Stimulated activated CD4-positive, alpha-beta T cell treated with anti-CD3 and anti-CD28 coated beads, Interleukin-12 subunit alpha, Interleukin-12 subunit beta, amount 100 ng/mL, for 48 hours (primary cell): ENCODE data around the gene BMP7.
"Not testable (repeated sequence)": the region's sequence is repeated elsewhere in the genome, so short reads cannot be mapped to it uniquely, and the experiment has no call there.

Experiments
- DNase-seq, 3 donors: peaks; one replicate each; pipeline ENCODE4 v3.0.0-alpha.2; 2020; ENCODE audit warnings: low read depth in 2 of 3, low spot score in 1 of 3

The BMP7 gene

DNA sequence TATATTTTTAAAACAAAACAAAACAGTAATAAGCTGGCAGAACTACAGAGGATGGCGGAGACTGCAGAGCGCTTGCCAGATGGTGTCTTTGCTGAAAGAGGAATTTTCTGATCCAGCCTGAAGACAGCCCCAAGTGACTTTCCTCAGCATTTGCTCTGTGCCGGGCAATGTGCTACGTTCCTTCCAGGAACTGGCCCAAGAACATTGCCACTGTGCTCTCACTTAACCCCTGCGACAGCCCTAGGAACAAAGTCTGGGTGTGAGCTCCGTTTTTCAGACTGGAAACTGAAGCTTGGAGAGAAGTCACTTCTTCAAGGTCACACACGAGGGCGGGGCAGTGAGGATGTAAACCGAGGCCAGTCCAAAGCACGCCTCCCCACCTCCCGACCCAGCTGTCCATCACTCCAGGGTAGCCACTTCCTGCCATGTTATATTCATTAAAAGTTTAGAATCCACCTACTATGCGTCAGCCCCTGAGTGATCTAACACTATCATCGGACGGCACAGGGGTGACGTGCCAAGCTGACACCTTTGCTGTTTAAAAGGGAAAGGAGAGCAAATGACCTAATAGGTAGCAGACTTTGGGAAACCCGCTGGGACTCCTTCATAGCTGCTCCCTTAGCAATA is 22.3 kb upstream of the BMP7 start:
- no peak for DNase-seq

DNA sequence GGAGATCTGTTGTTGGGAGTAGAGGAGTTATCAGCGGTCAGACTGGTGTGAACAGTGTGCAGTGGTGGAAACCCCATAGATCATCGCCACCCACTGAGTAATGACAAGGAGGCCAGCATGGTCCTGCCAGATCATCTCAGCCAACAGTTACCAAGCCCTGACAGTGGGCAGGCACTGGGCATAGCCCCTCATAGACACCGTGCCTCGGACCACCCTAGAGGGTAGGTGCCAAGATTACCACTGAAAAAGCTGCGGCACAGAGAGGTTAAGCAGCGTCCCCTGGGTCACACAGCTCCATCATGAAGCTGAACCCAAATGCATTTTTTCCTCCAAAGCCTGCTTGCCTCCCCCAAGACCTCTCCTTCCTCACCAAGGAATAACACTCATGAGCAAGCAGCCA is 21.5 kb upstream of the BMP7 start:
- no peak for DNase-seq

DNA sequence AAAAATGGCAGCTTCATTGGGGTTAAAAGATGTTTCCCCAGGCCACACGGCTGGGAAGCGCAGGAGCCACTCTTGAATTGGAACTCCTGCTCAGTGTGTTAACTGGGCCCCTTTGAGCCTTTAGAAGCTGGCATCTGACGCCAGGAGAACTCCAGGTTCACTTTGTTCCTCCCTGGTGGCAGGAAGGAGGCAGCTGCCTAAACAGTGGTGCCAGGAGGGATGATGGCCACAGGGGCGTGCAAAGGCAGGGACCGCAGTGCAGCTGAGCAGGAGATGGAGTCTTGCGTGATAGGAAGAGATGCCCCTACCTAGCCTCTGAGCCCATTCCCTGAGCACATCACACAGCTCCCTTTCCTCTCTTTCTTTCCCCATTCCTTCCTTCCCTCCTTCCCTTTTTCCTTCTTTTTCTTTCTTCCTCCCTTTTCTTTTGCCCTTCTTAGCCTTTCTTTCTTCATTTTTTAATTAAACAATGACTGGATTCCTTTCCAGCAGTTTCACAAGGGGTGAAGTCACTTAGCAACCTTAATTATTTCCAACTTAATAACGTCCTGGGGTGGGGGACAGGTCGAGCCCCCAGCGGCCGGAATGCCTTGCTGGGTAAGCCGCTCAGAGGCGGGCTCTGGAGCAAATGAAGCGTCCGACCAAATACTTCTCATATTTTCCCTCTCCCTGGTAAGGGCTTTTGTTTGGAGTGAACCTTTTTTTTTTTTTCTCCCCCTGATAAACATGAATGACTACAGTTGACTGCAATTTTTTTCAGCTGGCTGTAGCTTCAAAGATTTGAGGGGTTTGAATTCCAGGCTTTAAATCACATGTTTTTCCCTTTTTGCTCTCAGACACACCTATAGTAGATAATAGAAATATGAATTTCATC is 20.8 kb upstream of the BMP7 start:
- no peak for DNase-seq

DNA sequence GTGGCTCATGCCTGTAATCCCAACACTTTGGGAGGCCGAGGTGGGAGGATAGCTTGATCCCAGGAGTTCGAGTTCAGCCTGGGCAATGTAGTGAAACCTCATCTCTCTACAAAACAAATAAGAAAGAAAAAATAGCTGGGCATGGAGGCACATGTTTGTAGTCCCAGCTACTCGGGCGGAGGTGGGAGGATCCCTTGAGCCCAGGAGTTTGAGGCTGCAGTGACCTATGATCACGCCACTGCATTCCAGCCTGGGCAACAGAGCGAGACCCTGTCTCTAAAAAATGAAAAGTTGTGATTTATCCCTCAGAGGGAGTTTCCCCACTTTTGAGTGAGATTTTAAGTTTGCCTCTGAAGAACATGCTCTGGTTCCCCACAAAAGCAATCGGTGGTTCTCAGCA is 17.4 kb upstream of the BMP7 start:
- no peak for DNase-seq

DNA sequence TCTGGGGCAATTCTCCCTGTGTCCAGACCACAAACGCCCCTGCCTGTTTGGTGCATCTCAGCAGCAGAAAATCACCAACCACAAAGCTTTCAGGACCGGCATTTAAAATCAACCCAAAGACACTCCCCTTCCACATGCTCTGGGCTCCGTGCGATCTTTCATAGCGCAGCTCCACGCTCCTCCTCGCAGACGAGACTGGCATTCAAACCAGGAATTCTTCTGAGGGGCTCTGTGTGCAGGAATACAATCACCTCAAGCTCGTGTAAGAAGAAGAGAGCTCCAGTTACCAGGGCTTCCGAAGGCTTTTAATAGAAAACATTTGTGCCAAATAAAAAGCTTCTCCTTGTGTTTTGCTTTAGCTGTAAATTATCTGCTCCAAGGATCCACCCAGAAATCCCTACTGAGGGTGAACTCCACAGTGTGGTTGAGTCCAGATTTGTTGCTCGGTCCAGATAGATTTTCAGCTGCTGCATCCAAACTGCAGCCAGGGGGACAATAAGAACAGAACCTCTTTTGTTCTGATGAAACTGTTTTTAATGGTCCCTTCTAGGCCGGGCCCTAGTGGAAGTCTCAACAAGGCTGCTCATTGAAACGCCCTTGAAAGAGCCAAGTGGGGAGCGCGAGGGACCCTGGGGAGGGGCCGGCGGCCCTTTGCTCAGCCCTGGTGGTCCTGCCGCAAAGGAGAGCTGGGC is 16.4 kb upstream of the BMP7 start:
- DNase-seq = no peak

DNA sequence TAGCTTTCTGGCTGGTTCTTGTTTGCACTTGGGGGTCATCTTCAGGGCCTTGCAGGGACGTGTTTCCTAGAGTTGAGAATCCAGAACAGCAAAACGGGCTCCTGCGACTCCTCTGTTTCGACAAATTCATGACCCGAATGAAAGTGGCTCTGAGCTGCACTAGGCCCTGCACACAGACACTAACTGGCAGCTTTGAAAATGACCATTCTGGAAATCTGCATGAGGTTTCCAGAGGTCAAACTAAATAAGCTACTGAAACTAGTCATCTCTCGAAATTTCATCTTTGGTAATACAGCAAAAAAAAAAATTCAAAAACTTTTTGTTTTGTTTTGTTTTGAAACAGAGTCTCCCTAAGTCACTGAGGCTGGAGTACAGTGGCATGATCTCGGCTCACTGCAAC is 15.5 kb upstream of the BMP7 start:
- DNase-seq = no peak

DNA sequence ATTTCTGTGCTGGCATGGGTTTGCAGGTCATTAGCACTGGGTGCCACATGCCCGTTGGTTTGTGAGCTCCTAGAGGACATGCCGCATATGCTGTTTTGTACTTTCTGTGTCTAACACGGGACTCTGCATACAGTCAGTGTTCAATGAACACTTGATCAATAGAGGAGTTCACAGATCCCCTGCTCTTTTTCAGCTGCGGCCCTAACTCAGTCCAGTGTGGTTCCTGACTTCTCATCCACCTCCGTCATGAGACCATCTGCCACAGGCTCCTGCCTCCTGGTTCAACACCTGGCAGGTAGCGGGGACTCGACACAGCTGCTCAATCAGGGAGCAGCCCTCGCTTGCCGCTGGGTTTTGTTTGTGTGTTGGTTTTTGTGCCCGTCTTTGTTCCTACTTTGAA is 13.8 kb upstream of the BMP7 start:
- DNase-seq = no peak

DNA sequence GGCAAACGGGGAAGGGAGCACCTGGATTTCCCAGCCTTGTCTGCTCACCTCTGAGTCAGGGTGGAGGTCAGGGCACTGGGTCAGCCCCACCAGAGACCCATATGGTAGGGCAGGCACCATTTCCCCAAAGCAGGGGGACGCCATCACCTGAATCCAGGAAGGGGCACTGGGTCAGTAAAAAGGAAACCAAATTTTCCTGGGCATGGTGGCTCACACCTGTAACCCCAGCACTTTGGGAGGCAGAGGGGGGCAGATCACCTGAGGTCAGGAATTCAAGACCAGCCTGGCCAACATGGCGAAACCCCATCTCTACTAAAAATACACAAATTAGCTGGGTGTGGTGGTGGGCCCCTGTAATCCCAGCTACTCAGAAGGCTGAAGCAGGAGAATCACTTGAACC is 13.1 kb upstream of the BMP7 start:
- not testable (repeated sequence) for DNase-seq

DNA sequence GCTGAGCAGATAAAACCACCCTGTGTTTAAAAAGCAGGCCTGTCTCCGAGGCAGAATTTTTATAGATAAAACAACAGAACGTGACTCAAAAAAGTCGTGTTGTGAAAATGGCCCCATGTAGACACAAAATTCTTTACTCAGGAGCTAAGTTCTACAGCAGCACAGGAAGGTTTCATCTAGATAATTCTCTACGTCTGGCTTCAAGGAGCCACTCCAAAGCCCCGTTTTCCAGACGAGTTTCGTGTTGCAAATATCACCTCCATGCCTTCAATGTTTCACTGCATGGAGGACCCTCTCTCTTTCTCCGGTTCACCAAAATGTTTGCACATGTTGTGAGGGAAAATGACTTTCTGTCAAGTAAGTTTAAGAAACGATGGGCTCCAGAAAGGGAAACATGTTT is 12.0 kb upstream of the BMP7 start:
- DNase-seq = no peak

DNA sequence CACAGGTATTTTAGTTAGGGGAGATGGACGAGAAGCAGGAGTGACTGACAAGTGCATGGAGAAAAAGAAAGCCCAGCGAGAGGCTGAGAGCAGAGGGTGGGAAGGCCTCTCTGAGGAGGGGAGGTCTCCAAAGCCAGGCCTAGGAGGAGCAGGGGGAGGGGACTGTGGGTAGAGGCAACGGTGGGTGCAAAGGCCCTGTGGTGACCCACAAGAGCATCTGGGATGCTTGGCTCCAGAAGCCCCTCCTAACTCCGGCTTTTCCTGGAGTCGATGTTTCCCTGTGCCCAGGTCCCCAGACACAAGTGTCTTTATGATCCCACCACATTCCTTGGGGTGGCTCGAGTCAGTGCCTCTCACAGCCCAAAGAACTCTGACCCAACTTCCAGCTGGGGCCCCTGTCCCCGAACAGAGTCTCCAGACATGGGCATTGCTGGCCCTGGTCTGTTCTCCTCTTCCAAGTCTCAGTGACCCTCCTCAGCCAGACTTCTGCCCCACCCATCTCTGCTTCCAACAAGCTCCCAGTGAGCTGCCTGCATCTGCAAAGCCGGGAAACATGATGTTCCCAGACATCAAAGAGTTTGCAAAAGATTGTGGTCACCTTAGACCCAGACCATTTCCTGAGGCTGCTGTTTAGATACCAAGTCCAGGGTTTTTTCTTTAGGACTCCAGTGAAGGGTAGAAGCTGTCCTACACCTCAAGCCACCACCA is 11.1 kb upstream of the BMP7 start:
- no peak for DNase-seq

DNA sequence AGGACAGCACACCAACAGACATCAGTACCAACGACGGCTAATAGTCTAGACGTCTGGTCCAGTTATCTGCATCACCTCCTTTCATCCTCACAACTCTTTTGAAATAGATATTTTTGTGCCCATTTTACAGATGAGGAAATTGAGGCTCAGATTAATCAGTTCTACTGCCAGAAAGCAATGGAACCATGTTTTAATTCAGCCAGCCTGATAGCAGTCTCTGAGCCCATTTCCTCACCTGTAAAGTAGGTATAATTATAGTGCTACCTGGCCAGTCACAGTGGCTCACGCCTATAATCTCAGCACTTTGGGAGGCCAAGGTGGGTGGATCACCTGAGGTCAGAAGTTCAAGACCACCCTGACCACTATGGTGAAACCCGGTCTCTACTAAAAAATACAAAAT is 9.8 kb upstream of the BMP7 start:
- DNase-seq = no peak

DNA sequence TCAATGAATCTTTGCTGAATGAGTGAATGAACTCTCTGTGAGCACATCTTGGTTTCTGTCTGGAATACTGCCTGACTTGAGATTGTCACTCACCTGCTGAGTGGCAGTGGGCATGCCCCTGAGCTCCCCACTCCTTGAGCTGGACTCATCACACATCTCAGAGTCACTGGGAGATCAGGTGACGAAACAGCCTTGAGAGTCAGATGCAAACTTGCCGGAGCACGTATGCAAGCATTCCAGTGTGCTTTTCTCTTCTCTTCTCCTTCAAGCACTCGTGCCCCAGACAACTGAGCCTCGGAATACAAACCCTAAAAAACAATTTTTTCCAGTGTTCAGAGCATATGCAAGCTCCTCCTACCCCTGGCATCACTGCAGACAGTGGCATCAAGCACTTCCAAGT is 9.4 kb upstream of the BMP7 start:
- DNase-seq = no peak

DNA sequence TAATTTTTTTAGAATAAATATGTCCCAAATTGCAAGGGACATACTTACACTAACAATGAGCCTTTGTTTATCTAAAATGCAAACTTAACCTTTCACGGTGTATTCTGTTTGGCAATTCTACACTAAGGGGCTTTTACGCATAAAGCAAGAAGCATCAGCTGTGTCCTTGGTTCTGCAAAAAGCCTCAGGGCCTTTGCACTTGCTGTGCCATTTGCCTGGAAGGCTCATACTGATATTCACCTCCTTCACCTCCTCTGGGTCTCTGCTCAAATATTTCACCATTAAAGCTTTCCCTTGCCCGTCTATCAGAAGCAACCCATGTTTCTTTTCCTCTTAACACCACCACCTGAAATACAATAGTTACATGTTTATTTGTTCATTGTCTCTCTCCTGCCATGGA is 8.9 kb upstream of the BMP7 start:
- DNase-seq = no peak

DNA sequence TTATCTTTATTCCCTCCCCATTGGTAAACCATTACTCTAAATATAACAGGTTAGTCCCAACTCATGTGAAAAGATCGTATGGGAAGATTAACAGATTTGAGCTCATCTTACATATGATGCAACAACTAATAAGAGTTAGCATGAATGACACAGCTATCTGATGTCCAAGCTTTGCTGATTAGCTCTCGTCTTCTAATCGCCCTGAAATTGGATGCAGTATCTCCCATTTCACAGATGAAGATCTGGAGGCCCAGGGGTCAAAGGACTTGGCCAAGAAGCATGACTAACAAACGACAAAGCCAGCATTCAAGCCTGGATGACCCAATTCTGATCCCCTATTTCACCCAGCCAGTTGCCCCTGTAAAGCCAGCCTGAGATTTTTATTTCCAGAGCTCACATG is 8.4 kb upstream of the BMP7 start:
- no peak for DNase-seq

DNA sequence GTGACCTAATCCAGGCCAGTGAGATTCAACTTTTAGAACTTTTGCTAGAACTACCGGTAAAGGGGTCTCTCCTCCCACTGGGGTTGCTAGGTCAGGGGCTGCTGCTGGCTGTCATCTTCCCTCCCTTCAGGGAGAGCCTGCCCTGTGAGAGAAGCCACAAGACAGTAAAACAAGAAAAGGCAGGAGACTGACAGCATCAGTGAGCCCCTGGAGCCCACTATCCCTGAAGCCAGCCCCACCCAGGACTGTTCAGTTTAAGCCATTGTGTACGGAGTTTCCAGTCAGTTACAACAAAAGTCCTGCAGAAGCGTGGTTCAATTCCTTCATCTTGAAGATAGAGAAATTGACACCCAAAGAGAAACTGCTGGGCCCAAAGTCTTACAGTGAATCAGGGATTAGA is 7.9 kb upstream of the BMP7 start:
- DNase-seq = no peak

DNA sequence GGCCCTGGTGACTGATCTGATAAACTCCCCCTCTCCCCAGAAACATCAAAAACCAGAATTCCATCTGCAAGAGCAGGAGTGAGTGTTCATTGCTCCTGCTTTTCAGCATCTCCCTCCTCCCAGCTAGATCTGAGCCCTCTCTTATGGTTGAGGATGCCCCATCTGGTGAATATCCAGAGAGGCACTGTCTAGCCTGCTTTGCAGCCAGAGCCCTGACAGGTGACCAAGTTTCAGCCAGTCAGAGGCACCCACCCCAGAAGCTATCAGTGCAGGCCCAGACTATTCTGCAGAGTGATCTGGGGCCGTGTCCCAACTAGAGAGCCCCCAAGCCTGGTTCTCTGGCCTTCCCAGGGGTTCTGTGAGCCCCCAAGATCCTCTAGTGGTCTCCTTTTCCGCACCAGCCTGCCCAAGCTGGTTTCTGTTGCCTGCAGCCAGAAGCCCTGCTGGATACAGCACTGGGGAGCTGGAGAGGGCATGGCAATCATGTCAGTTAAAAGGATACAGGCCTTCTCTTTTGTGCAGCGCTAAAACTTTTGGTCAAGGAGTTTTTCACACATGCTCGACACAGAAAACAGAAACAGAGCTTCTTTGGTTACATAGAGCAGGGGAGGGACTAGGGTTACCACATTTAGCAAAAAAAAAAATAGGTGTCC is 6.6 kb upstream of the BMP7 start:
- DNase-seq = no peak

DNA sequence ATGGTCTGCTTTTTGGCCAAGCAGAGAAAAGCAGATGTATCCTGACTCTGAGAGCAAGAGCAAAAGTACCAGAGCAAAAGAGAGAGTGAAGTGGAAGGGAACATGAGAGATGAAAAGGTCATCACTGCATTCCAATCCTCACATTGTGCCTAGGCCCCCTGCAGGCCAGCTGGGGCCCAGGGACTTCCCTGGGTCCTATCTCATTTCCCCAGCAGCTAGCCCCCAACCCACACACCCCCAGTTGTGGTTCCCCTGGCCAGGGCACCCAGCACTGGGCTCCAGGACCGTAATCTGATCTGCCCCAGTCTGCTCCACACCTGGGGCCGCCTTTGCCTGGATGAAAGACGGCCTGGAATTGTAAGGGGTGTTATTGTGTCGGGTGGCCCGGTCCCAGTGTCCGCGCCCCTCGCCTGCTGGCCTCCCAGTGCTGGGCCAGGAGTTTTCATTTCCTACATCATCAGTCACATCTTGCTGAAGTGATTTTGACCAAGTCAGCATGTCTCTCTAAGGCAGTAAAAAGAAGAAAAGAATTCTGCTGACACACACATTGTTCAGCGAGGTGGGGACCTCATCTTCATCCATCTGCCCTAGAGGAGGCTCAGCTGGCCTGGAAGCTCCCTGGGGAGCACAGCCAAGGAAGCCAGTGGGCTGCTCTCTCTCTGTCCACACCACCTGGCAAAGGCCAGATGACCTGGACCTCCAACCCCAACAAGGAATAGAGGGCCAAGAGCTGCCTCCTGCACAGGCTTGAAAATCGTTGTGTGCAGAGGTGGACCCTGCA is 4.0 kb upstream of the BMP7 start:
- DNase-seq = no peak

DNA sequence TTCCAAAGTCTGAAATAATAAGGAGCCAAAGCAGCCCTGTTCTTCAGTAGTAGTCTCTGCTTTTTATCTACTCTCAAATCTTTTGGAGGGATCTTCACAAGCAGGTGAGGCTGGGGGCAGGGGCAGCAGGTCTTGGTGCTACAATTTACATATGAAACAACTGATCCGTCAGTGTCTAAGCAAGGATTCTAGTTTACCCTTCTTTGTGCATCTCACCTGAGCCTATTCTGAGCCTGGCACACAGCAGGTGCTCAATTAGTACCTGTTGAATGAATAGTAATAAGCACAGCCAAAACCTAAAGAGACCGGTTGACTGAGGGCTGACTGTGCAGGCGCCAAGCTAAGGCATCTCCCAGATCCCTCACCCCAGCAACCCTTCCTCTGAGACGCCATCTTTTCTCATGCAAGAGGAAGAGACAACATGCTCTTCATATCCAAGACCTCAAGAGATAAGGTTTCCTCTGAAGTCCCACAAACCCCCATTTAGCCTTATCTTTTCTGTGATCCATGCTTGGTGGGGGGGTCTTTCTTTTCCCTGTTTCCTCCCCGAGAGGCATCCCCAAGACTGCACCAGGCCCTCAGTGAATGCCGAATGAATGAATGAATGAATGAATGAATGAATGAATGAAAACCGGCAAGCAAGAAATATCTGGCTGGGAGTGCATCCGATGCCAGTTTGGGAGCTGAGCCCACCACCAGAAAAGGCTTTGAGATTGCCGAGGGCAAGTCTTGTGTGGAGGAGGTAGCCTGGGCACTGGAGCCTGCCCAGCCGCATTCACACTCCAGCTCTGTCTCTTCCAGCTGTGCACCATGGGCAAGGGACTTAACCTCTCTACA is 2.9 kb upstream of the BMP7 start:
- DNase-seq = no peak

DNA sequence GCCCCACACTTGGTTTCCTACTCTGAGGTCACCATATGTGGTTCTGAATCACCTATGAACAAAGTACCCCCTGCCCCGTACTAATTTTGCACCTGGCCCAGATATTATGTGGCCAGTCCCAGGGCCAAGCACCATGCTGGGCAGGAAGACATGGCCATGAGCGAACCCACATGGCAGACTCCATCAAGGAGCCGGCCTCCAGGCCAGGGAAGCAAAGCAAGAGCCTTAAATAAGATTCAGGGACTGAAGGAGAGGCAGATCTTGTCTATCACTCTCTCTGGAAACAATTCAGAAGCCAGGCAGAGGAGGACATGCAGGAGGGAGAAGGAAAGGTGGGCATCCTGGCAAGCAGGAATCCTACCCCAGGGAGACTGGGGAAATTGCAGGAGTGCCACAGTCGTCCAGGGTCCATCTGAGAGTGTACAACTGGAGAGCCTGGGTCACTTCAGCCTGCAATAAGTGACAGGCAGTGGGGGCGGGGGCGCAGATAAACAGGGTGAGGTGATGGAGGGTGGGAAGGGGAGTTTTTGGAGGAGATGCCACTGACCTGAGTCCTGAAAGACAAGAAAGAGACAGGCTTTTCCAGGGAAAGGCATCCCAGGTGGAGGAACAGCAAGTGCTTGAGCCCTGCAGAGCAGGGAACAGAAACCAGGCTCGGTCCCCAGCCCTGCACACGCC is 2.1 kb upstream of the BMP7 start:
- no peak for DNase-seq
